ENCODE data around the gene TSFM.

TSFM gene

GRCh38 chr12:57740656-57741412, 41.8 kb upstream of the TSFM start:
- no peak for TF ChIP-seq ZNF70 (CRISPR knock-in tag; IDR thresholded peaks at IDR 0.05)
- TF ChIP-seq ZFP30 (CRISPR knock-in tag; IDR thresholded peaks at IDR 0.05), result no peak
- TF ChIP-seq OSR1 (CRISPR knock-in tag; IDR thresholded peaks at IDR 0.05), result no peak
- no peak for TF ChIP-seq ZNF8 (CRISPR knock-in tag; IDR thresholded peaks at IDR 0.05)
- TF ChIP-seq PPARA (CRISPR knock-in tag; IDR thresholded peaks at IDR 0.05; ENCODE audit: borderline replicate concordance), result no peak
- no peak for TF ChIP-seq ESRRG (CRISPR knock-in tag; IDR thresholded peaks at IDR 0.05)
- no peak for ATAC-seq

- ATAC-seq, result no peak
- TF ChIP-seq ZFP3 (CRISPR knock-in tag; IDR thresholded peaks at IDR 0.05) (no peak), ZNF565 (CRISPR knock-in tag; conservative IDR thresholded peaks at IDR 0.05; ENCODE audit: low read depth) (no peak), CREB5 (CRISPR knock-in tag; IDR thresholded peaks at IDR 0.05; ENCODE audit: low read depth) (no peak), GLIS3 (CRISPR knock-in tag; IDR thresholded peaks at IDR 0.05) (no peak), ISL1 (CRISPR knock-in tag; IDR thresholded peaks at IDR 0.05) (no peak), TOX (CRISPR knock-in tag; IDR thresholded peaks at IDR 0.05; ENCODE audit: borderline replicate concordance) (no peak), ZNF8 (CRISPR knock-in tag; IDR thresholded peaks at IDR 0.05) (no peak), ARNTL (CRISPR knock-in tag; IDR thresholded peaks at IDR 0.05; ENCODE audit: borderline replicate concordance, low read depth) (no peak), BACH2 (CRISPR knock-in tag; IDR thresholded peaks at IDR 0.05; ENCODE audit: borderline replicate concordance) (no peak), ZFP30 (CRISPR knock-in tag; IDR thresholded peaks at IDR 0.05) (no peak), CSDC2 (CRISPR knock-in tag; IDR thresholded peaks at IDR 0.05) (no peak), TSHZ2 (CRISPR knock-in tag; IDR thresholded peaks at IDR 0.05) (no peak), ZNF70 (CRISPR knock-in tag; IDR thresholded peaks at IDR 0.05) (no peak), POU6F1 (CRISPR knock-in tag; IDR thresholded peaks at IDR 0.05; ENCODE audit: borderline replicate concordance, low read depth) (no peak), ZC3H10 (CRISPR knock-in tag; IDR thresholded peaks at IDR 0.05) (no peak)
These were observed 41.2 kb upstream of the TSFM start for GRCh38 chr12:57741413-57741789.

GRCh38 chr12:57741844-57742738, 40.5 kb upstream of the TSFM start:
- no peak for TF ChIP-seq ZC3H10 (CRISPR knock-in tag; IDR thresholded peaks at IDR 0.05)
- no peak for TF ChIP-seq BACH2 (CRISPR knock-in tag; IDR thresholded peaks at IDR 0.05; ENCODE audit: borderline replicate concordance)
- no peak for TF ChIP-seq PATZ1 (CRISPR knock-in tag; IDR thresholded peaks at IDR 0.05; ENCODE audit: borderline replicate concordance)
- TF ChIP-seq ESRRG (CRISPR knock-in tag; IDR thresholded peaks at IDR 0.05), result no peak
- no peak for TF ChIP-seq CSDC2 (CRISPR knock-in tag; IDR thresholded peaks at IDR 0.05)
- TF ChIP-seq ZFP3 (CRISPR knock-in tag; IDR thresholded peaks at IDR 0.05), result no peak
- ATAC-seq, result no peak

All from SK-N-SH treated with all-trans-retinoic acid at 6 μM for 48 hours (cell line).